OCI-M2 (cell line): ENCODE measurements around the gene GNB3.

Experiments used
- DNase-seq: peaks from one replicate; lab custom pipeline; 2025; ENCODE audit not compliant: unreplicated experiment; lab: John Stamatoyannopoulos, UW

Gene GNB3

GRCh38 chr12:6840761-6841515 is at the start of gene GNB3:
TSS of gene GNB3 (plus strand) at chr12:6840925. CDS start at chr12:6841288, 363 bp downstream.
- no peak for DNase-seq

GRCh38 chr12:6791931-6792520 is 48.7 kb upstream of the GNB3 start:
- DNase-seq = no peak

- no peak for DNase-seq
Measured at GRCh38 chr12:6792522-6793201, 48.1 kb upstream of the GNB3 start.

GRCh38 chr12:6795088-6795487 is 45.6 kb upstream of the GNB3 start:
- no peak for DNase-seq

GRCh38 chr12:6796576-6796975 is 44.1 kb upstream of the GNB3 start:
- DNase-seq = no peak

GRCh38 chr12:6799147-6799546 is 41.6 kb upstream of the GNB3 start:
- DNase-seq = no peak

- DNase-seq = no peak
Measured at GRCh38 chr12:6807170-6807569, 33.6 kb upstream of the GNB3 start.

GRCh38 chr12:6809056-6809455 is 31.7 kb upstream of the GNB3 start:
- DNase-seq = no peak

GRCh38 chr12:6810758-6811157 is 30.0 kb upstream of the GNB3 start:
- no peak for DNase-seq

GRCh38 chr12:6813363-6813762 is 27.4 kb upstream of the GNB3 start:
- DNase-seq = no peak

GRCh38 chr12:6816598-6816997 is 24.1 kb upstream of the GNB3 start:
- DNase-seq = no peak

- no peak for DNase-seq
Measured at GRCh38 chr12:6817098-6817497, 23.6 kb upstream of the GNB3 start.

- no peak for DNase-seq
Measured at GRCh38 chr12:6817662-6818157, 23.0 kb upstream of the GNB3 start.

GRCh38 chr12:6818222-6818621 is 22.5 kb upstream of the GNB3 start:
- DNase-seq = no peak

GRCh38 chr12:6818645-6819044 is 22.1 kb upstream of the GNB3 start:
- no peak for DNase-seq

GRCh38 chr12:6819106-6820030 is 21.4 kb upstream of the GNB3 start:
- DNase-seq = no peak

GRCh38 chr12:6820166-6820565 is 20.6 kb upstream of the GNB3 start:
- no peak for DNase-seq

GRCh38 chr12:6821591-6822425 is 18.9 kb upstream of the GNB3 start, which contains the start of gene GPR162:
TSS of gene GPR162 (plus strand) at chr12:6821821. CDS start at chr12:6823899, 2,078 bp downstream.
- no peak for DNase-seq

GRCh38 chr12:6822426-6823135 is 18.1 kb upstream of the GNB3 start:
- DNase-seq = no peak
